ENCODE measurements around the gene CD82.

GRCh38 chr11:44522294-44522693 is 43.2 kb upstream of the CD82 start:
- no peak for TF ChIP-seq EZH2phosphoT487 (IDR thresholded peaks at IDR 0.05; ENCODE audit: insufficient read depth, low read depth)
- TF ChIP-seq EZH2 (IDR thresholded peaks at IDR 0.05; ENCODE audit: insufficient read depth, poor library complexity, severe bottlenecking): no peak

Data from GM23248 (cell line).